ENCODE measurements around the gene RAB11FIP3. TPM values are rescaled to one million over a fixed set of nuclear protein-coding genes. Genes with fewer than 3 reads are reported as not detected.

The RAB11FIP3 gene
- total and polyA plus RNA-seq, 2 of the 13 experiments (the other 11 are each of a cell fraction or from before 2014, with no cell fraction given) = 34.3 to 57.6 TPM

DNA sequence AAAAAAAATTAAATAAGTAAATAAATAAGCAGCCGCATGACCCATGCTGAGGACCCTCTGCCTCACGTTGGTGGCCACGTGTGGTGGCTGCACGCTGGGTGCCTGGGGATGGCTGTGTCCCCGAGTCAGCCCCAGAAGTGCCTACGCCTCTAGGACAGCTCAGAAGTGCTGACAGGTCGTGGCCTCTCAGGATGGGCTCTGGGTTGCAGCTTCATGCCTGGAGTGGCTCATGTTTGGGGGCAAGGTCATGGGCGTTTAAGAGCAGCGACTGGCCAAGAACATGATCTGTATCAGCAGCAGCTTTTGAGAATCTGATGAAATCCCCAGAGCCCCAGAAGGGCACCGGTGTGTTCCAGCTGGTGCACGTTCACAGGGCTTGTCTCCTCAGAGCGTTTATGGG lies 75.3 kb downstream of the RAB11FIP3 start (continued):
- TF ChIP-seq, protein P1, sequence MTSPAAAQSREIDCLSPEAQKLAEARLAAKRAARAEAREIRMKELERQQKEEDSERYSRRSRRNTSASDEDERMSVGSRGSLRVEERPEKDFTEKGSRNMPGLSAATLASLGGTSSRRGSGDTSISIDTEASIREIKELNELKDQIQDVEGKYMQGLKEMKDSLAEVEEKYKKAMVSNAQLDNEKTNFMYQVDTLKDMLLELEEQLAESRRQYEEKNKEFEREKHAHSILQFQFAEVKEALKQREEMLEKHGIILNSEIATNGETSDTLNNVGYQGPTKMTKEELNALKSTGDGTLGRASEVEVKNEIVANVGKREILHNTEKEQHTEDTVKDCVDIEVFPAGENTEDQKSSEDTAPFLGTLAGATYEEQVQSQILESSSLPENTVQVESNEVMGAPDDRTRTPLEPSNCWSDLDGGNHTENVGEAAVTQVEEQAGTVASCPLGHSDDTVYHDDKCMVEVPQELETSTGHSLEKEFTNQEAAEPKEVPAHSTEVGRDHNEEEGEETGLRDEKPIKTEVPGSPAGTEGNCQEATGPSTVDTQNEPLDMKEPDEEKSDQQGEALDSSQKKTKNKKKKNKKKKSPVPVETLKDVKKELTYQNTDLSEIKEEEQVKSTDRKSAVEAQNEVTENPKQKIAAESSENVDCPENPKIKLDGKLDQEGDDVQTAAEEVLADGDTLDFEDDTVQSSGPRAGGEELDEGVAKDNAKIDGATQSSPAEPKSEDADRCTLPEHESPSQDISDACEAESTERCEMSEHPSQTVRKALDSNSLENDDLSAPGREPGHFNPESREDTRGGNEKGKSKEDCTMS (CRISPR knock-in tag; conservative IDR thresholded peaks at IDR 0.05) = no peak
- no peak for TF ChIP-seq ZNF121 (CRISPR knock-in tag; IDR thresholded peaks at IDR 0.05)
- TF ChIP-seq, protein P2, sequence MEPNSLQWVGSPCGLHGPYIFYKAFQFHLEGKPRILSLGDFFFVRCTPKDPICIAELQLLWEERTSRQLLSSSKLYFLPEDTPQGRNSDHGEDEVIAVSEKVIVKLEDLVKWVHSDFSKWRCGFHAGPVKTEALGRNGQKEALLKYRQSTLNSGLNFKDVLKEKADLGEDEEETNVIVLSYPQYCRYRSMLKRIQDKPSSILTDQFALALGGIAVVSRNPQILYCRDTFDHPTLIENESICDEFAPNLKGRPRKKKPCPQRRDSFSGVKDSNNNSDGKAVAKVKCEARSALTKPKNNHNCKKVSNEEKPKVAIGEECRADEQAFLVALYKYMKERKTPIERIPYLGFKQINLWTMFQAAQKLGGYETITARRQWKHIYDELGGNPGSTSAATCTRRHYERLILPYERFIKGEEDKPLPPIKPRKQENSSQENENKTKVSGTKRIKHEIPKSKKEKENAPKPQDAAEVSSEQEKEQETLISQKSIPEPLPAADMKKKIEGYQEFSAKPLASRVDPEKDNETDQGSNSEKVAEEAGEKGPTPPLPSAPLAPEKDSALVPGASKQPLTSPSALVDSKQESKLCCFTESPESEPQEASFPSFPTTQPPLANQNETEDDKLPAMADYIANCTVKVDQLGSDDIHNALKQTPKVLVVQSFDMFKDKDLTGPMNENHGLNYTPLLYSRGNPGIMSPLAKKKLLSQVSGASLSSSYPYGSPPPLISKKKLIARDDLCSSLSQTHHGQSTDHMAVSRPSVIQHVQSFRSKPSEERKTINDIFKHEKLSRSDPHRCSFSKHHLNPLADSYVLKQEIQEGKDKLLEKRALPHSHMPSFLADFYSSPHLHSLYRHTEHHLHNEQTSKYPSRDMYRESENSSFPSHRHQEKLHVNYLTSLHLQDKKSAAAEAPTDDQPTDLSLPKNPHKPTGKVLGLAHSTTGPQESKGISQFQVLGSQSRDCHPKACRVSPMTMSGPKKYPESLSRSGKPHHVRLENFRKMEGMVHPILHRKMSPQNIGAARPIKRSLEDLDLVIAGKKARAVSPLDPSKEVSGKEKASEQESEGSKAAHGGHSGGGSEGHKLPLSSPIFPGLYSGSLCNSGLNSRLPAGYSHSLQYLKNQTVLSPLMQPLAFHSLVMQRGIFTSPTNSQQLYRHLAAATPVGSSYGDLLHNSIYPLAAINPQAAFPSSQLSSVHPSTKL (CRISPR knock-in tag; IDR thresholded peaks at IDR 0.05) = 0 out of 2 replicates have a peak, but pooled peaks have one; percentile 22
- TF ChIP-seq HOXD1 (CRISPR knock-in tag; IDR thresholded peaks at IDR 0.05) = no peak
- TF ChIP-seq MEIS1 (CRISPR knock-in tag; IDR thresholded peaks at IDR 0.05; ENCODE audit: borderline replicate concordance) = peak; percentile 52; the same call in 1 of the 2 replicates
- no peak for TF ChIP-seq ATAD3A (CRISPR knock-in tag; IDR thresholded peaks at IDR 0.05)
- peak; percentile 42; the same call in 1 of the 2 replicates for TF ChIP-seq SAP130 (CRISPR knock-in tag; IDR thresholded peaks at IDR 0.05; ENCODE audit: low read depth)
- no peak for TF ChIP-seq RFXANK (CRISPR knock-in tag; IDR thresholded peaks at IDR 0.05)
- TF ChIP-seq NR2F1 (CRISPR knock-in tag; IDR thresholded peaks at IDR 0.05) = 0 out of 4 replicates have a peak, but pooled peaks of 1 of the 2 experiments have one; percentile 26
- TF ChIP-seq ZNF781 (CRISPR knock-in tag; IDR thresholded peaks at IDR 0.05; ENCODE audit: borderline replicate concordance, not compliant biosample characterization) = no peak
- TF ChIP-seq TEAD3 (CRISPR knock-in tag; optimal IDR thresholded peaks at IDR 0.05; ENCODE audit: borderline replicate concordance) = peak; percentile 22
- TF ChIP-seq MEIS2 (CRISPR knock-in tag; IDR thresholded peaks at IDR 0.05) = 0 out of 2 replicates have a peak, but pooled peaks have one; percentile 46
- TF ChIP-seq SALL1 (CRISPR knock-in tag; IDR thresholded peaks at IDR 0.05) = peak; percentile 12; the same call in 1 of the 2 replicates
- TF ChIP-seq, protein P3, sequence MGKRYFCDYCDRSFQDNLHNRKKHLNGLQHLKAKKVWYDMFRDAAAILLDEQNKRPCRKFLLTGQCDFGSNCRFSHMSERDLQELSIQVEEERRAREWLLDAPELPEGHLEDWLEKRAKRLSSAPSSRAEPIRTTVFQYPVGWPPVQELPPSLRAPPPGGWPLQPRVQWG (CRISPR knock-in tag; IDR thresholded peaks at IDR 0.05; ENCODE audit: borderline replicate concordance, low read depth) = no peak
- peak; percentile 52; the same call in 1 of the 2 replicates for TF ChIP-seq RXRA (CRISPR knock-in tag; IDR thresholded peaks at IDR 0.05)
- peak; percentile 35 for TF ChIP-seq SKI (IDR thresholded peaks at IDR 0.05; ENCODE audit: partially characterized antibody)
- TF ChIP-seq, protein P4, sequence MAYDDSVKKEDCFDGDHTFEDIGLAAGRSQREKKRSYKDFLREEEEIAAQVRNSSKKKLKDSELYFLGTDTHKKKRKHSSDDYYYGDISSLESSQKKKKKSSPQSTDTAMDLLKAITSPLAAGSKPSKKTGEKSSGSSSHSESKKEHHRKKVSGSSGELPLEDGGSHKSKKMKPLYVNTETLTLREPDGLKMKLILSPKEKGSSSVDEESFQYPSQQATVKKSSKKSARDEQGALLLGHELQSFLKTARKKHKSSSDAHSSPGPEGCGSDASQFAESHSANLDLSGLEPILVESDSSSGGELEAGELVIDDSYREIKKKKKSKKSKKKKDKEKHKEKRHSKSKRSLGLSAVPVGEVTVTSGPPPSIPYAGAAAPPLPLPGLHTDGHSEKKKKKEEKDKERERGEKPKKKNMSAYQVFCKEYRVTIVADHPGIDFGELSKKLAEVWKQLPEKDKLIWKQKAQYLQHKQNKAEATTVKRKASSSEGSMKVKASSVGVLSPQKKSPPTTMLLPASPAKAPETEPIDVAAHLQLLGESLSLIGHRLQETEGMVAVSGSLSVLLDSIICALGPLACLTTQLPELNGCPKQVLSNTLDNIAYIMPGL (CRISPR knock-in tag; IDR thresholded peaks at IDR 0.05; ENCODE audit: borderline replicate concordance in 1 of 2, low read depth in 1 of 2) = no peak
- TF ChIP-seq RBM22 (optimal IDR thresholded peaks at IDR 0.05; ENCODE audit: low read length) = peak; percentile 62
- peak; percentile 48; the same call in 1 of the 2 replicates for TF ChIP-seq RXRB (CRISPR knock-in tag; IDR thresholded peaks at IDR 0.05; ENCODE audit: borderline replicate concordance)
- no peak for TF ChIP-seq ZNF720 (CRISPR knock-in tag; IDR thresholded peaks at IDR 0.05)
- 0 out of 2 replicates have a peak, but pooled peaks have one; percentile 24 for TF ChIP-seq NR2F6 (IDR thresholded peaks at IDR 0.05)
- peak; percentile 54; the same call in 1 of the 2 replicates for TF ChIP-seq NR2F6 (CRISPR knock-in tag; IDR thresholded peaks at IDR 0.05)
- TF ChIP-seq HES4 (CRISPR knock-in tag; IDR thresholded peaks at IDR 0.05; ENCODE audit: borderline replicate concordance) = no peak
